ENCODE measurements around the gene MCTP1. TPM values are rescaled to one million over a fixed set of nuclear protein-coding genes. Genes with fewer than 3 reads are reported as not detected.

Gene MCTP1
- total and polyA plus RNA-seq, 9 of the 15 experiments (the other 6 are each of a cell fraction or from before 2014, with no cell fraction given): 0.04 to 0.93 (median 0.06) TPM; not detected in 4

GRCh38 chr5:95027151-95027721 lies 257.7 kb downstream of the MCTP1 start:
- CTCF ChIA-PET (ENCODE audit: low intra/inter-chr PET ratio): no interaction called here
- no peaks in the 10 kb centered on the region for H3K36me3 ChIP-seq (ENCODE audit: control insufficient read depth, insufficient read depth, low read length)
- H2AFZ ChIP-seq (ENCODE audit: low read depth, low read length): no peak overlapping the region
- POLR2A ChIA-PET: no interaction called here
- DNase-seq (ENCODE audit: extremely low read depth in 1 of 4, low spot score in 3 of 4) (no peak), FAIRE-seq (no peak), ATAC-seq (no peak)
- H3K4me3 ChIP-seq: no peak overlapping the region
- intact Hi-C loops (cut with micrococcal nuclease): no loop called here
- no peak overlapping the region for H3K9ac ChIP-seq (ENCODE audit: insufficient read depth in 1 of 2, low read depth in 2 of 2, low read length in 2 of 2)
- H3K9me1 ChIP-seq (ENCODE audit: control insufficient read depth, insufficient read depth, low read length): no peaks in the 10 kb centered on the region
- no peak overlapping the region for H3K27ac ChIP-seq (ENCODE audit: extremely low read depth, low read depth, low read length)
- no peaks in the 10 kb centered on the region for H4K20me1 ChIP-seq (replicated peaks; ENCODE audit: control insufficient read depth, insufficient read depth, low read length)
- H3K4me2 ChIP-seq (ENCODE audit: insufficient read depth, low read length): no peak overlapping the region
- no peaks in the 10 kb centered on the region for H3K27me3 ChIP-seq (ENCODE audit: control insufficient read depth in 2 of 2, insufficient read depth in 2 of 2, low read length in 2 of 2)
- 1% methylated on average over 5 of the region's 5 CpGs for WGBS (ENCODE audit: insufficient coverage, low coverage, missing lambda C conversion rate)
- in situ Hi-C loops (cut with MboI): no loop called here
- no peaks in the 10 kb centered on the region for H3K4me1 ChIP-seq (replicated peaks in 1 of 2; ENCODE audit: control insufficient read depth in 2 of 2, insufficient read depth in 2 of 2, low read length in 2 of 2)
- no TSS peak for BruUV-seq (replicated peaks)
- TF ChIP-seq RHOXF2B (CRISPR knock-in tag; conservative IDR thresholded peaks at IDR 0.05): no peak
- no peak for TF ChIP-seq ZNF561 (CRISPR knock-in tag; conservative IDR thresholded peaks at IDR 0.05)
- TF ChIP-seq ARID4B (CRISPR knock-in tag; IDR thresholded peaks at IDR 0.05): no peak
- no peak for TF ChIP-seq NCOA1 (IDR thresholded peaks at IDR 0.05; ENCODE audit: low read depth)
- TF ChIP-seq MCM3 (IDR thresholded peaks at IDR 0.05): no peak
- TF ChIP-seq JUND (IDR thresholded peaks at IDR 0.05; ENCODE audit: borderline replicate concordance, low read depth, low read length): no peak
- TF ChIP-seq JUND (tag; IDR thresholded peaks at IDR 0.05; ENCODE audit: borderline replicate concordance, low read depth, low read length): no peak
- TF ChIP-seq GATA2 (CRISPR knock-in tag; IDR thresholded peaks at IDR 0.05): no peak
- TF ChIP-seq ZNF586 (CRISPR knock-in tag; conservative IDR thresholded peaks at IDR 0.05): no peak
- TF ChIP-seq XRCC3 (IDR thresholded peaks at IDR 0.05): no peak
- TF ChIP-seq TRIM25 (IDR thresholded peaks at IDR 0.05; ENCODE audit: borderline replicate concordance): no peak
- no peak for TF ChIP-seq STAT6 (CRISPR knock-in tag; IDR thresholded peaks at IDR 0.05)
- TF ChIP-seq CBFA2T2 (conservative IDR thresholded peaks at IDR 0.05): no peak
- no peak for TF ChIP-seq MYNN (IDR thresholded peaks at IDR 0.05)
- TF ChIP-seq MYNN (CRISPR knock-in tag; IDR thresholded peaks at IDR 0.05): no peak
- H3K79me2 ChIP-seq (ENCODE audit: control insufficient read depth, insufficient read depth, low read length): no peaks in the 10 kb centered on the region
- no peaks in the 10 kb centered on the region for H3K9me3 ChIP-seq (replicated peaks; ENCODE audit: control insufficient read depth, insufficient read depth, low read depth, low read length)
